ENCODE data around the gene LRRC10B.
A peak's percentile ranks its signal among the peaks of the same experiment; 100 is the strongest.

The LRRC10B gene

GRCh38 chr11:61515686-61516085 lies 7.1 kb downstream of the LRRC10B start:
- Histone ChIP-seq H3K4me3 (ENCODE audit: insufficient read length, low read depth) (no peak overlapping the region), H3K9ac (ENCODE audit: insufficient read length, low read depth) (no peak overlapping the region), H3K36me3 (ENCODE audit: insufficient read depth, insufficient read length, low read length) (no peaks in the 10 kb centered on the region), H3K27me3 (ENCODE audit: insufficient read depth, insufficient read length) (peaks cover 3% of the 10 kb centered on the region), H3K4me1 (ENCODE audit: insufficient read depth, insufficient read length) (peaks cover 46% of the 10 kb centered on the region), H3K9me3 (ENCODE audit: insufficient read depth, low read length) (no peaks in the 10 kb centered on the region)
- DNase-seq (ENCODE audit: low read depth, low spot score) = no peak
- TF ChIP-seq SUZ12 (IDR thresholded peaks at IDR 0.05; ENCODE audit: extremely low read depth, insufficient read depth, insufficient read length) (no peak), YY1 (IDR thresholded peaks at IDR 0.05; ENCODE audit: insufficient read depth, insufficient read length) (no peak), ZNF274 (IDR thresholded peaks at IDR 0.05; ENCODE audit: low read depth, low read length) (no peak)

GRCh38 chr11:61516191-61516590 lies 7.6 kb downstream of the LRRC10B start:
- DNase-seq (ENCODE audit: low read depth, low spot score) = no peak
- no peak overlapping the region for H3K4me3 ChIP-seq (ENCODE audit: insufficient read length, low read depth)
- H3K9ac ChIP-seq (ENCODE audit: insufficient read length, low read depth) = no peak overlapping the region
- TF ChIP-seq SUZ12 (IDR thresholded peaks at IDR 0.05; ENCODE audit: extremely low read depth, insufficient read depth, insufficient read length) (no peak), ZNF274 (IDR thresholded peaks at IDR 0.05; ENCODE audit: low read depth, low read length) (no peak), YY1 (IDR thresholded peaks at IDR 0.05; ENCODE audit: insufficient read depth, insufficient read length) (no peak)
- no peaks in the 10 kb centered on the region for H3K9me3 ChIP-seq (ENCODE audit: insufficient read depth, low read length)
- peaks cover 42% of the 10 kb centered on the region for H3K4me1 ChIP-seq (ENCODE audit: insufficient read depth, insufficient read length)
- H3K27me3 ChIP-seq (ENCODE audit: insufficient read depth, insufficient read length) = no peaks in the 10 kb centered on the region
- no peaks in the 10 kb centered on the region for H3K36me3 ChIP-seq (ENCODE audit: insufficient read depth, insufficient read length, low read length)

- no peaks in the 10 kb centered on the region for H3K27me3 ChIP-seq (ENCODE audit: insufficient read depth, insufficient read length)
- TF ChIP-seq YY1 (IDR thresholded peaks at IDR 0.05; ENCODE audit: insufficient read depth, insufficient read length) = no peak
- no peak for TF ChIP-seq ZNF274 (IDR thresholded peaks at IDR 0.05; ENCODE audit: low read depth, low read length)
- no peak for TF ChIP-seq SUZ12 (IDR thresholded peaks at IDR 0.05; ENCODE audit: extremely low read depth, insufficient read depth, insufficient read length)
- no peaks in the 10 kb centered on the region for H3K9me3 ChIP-seq (ENCODE audit: insufficient read depth, low read length)
- DNase-seq (ENCODE audit: low read depth, low spot score) = no peak
- peak overlapping the region; percentile 1 for H3K9ac ChIP-seq (ENCODE audit: insufficient read length, low read depth)
- H3K36me3 ChIP-seq (ENCODE audit: insufficient read depth, insufficient read length, low read length) = no peaks in the 10 kb centered on the region
- no peak overlapping the region for H3K4me3 ChIP-seq (ENCODE audit: insufficient read length, low read depth)
- H3K4me1 ChIP-seq (ENCODE audit: insufficient read depth, insufficient read length) = peaks cover 39% of the 10 kb centered on the region
These were observed 8.4 kb downstream of the LRRC10B start for GRCh38 chr11:61516675-61517572.

GRCh38 chr11:61518032-61518795 lies 9.7 kb downstream of the LRRC10B start:
- Histone ChIP-seq H3K4me3 (ENCODE audit: insufficient read length, low read depth) (no peak overlapping the region), H3K27me3 (ENCODE audit: insufficient read depth, insufficient read length) (no peaks in the 10 kb centered on the region), H3K4me1 (ENCODE audit: insufficient read depth, insufficient read length) (peaks cover 30% of the 10 kb centered on the region), H3K36me3 (ENCODE audit: insufficient read depth, insufficient read length, low read length) (no peaks in the 10 kb centered on the region), H3K9me3 (ENCODE audit: insufficient read depth, low read length) (no peaks in the 10 kb centered on the region), H3K9ac (ENCODE audit: insufficient read length, low read depth) (peak overlapping the region; percentile 36)
- no peak for DNase-seq (ENCODE audit: low read depth, low spot score)
- no peak for TF ChIP-seq SUZ12 (IDR thresholded peaks at IDR 0.05; ENCODE audit: extremely low read depth, insufficient read depth, insufficient read length)
- no peak for TF ChIP-seq YY1 (IDR thresholded peaks at IDR 0.05; ENCODE audit: insufficient read depth, insufficient read length)
- TF ChIP-seq ZNF274 (IDR thresholded peaks at IDR 0.05; ENCODE audit: low read depth, low read length) = no peak

- Histone ChIP-seq H3K9me3 (ENCODE audit: insufficient read depth, low read length) (no peaks in the 10 kb centered on the region), H3K27me3 (ENCODE audit: insufficient read depth, insufficient read length) (no peaks in the 10 kb centered on the region), H3K4me3 (ENCODE audit: insufficient read length, low read depth) (no peak overlapping the region), H3K9ac (ENCODE audit: insufficient read length, low read depth) (no peak overlapping the region), H3K4me1 (ENCODE audit: insufficient read depth, insufficient read length) (peaks cover 12% of the 10 kb centered on the region), H3K36me3 (ENCODE audit: insufficient read depth, insufficient read length, low read length) (no peaks in the 10 kb centered on the region)
- no peak for DNase-seq (ENCODE audit: low read depth, low spot score)
- TF ChIP-seq SUZ12 (IDR thresholded peaks at IDR 0.05; ENCODE audit: extremely low read depth, insufficient read depth, insufficient read length) (no peak), YY1 (IDR thresholded peaks at IDR 0.05; ENCODE audit: insufficient read depth, insufficient read length) (no peak), ZNF274 (IDR thresholded peaks at IDR 0.05; ENCODE audit: low read depth, low read length) (no peak)
These were observed 14.3 kb downstream of the LRRC10B start for GRCh38 chr11:61522881-61523280.

- DNase-seq (ENCODE audit: low read depth, low spot score) = no peak
- no peak for TF ChIP-seq SUZ12 (IDR thresholded peaks at IDR 0.05; ENCODE audit: extremely low read depth, insufficient read depth, insufficient read length)
- no peak for TF ChIP-seq ZNF274 (IDR thresholded peaks at IDR 0.05; ENCODE audit: low read depth, low read length)
- no peak for TF ChIP-seq YY1 (IDR thresholded peaks at IDR 0.05; ENCODE audit: insufficient read depth, insufficient read length)
- Histone ChIP-seq H3K36me3 (ENCODE audit: insufficient read depth, insufficient read length, low read length) (no peaks in the 10 kb centered on the region), H3K4me3 (ENCODE audit: insufficient read length, low read depth) (no peak overlapping the region), H3K9me3 (ENCODE audit: insufficient read depth, low read length) (no peaks in the 10 kb centered on the region), H3K9ac (ENCODE audit: insufficient read length, low read depth) (no peak overlapping the region), H3K27me3 (ENCODE audit: insufficient read depth, insufficient read length) (no peaks in the 10 kb centered on the region), H3K4me1 (ENCODE audit: insufficient read depth, insufficient read length) (peaks cover 18% of the 10 kb centered on the region)
These were observed 15.9 kb downstream of the LRRC10B start for GRCh38 chr11:61524446-61524845.
